HG03439 (cell line): ENCODE data around the gene LORICRIN.

Experiments used
- ATAC-seq: cut with Tn5 transposase; IDR thresholded peaks from one replicate; pipeline ENCODE4 v1.9.1; 2021; ENCODE audit warnings: mild to moderate bottlenecking, moderate library complexity; ENCODE audit not compliant: unreplicated experiment

Gene LORICRIN

GRCh38 chr1:153248176-153248879 lies 11.2 kb upstream of the LORICRIN start:
- ATAC-seq, result no peak

- no peak for ATAC-seq
Observed at GRCh38 chr1:153250166-153250565, 9.3 kb upstream of the LORICRIN start.

- no peak for ATAC-seq
Observed at GRCh38 chr1:153251087-153251486, 8.4 kb upstream of the LORICRIN start.

GRCh38 chr1:153251562-153251961 lies 7.9 kb upstream of the LORICRIN start:
- ATAC-seq, result no peak

- ATAC-seq, result no peak
Observed at GRCh38 chr1:153251988-153252387, 7.5 kb upstream of the LORICRIN start.

GRCh38 chr1:153253076-153253475 lies 6.4 kb upstream of the LORICRIN start:
- ATAC-seq, result no peak

GRCh38 chr1:153253693-153254092 lies 5.8 kb upstream of the LORICRIN start:
- no peak for ATAC-seq

GRCh38 chr1:153260585-153261280 lies 1.2 kb downstream of the LORICRIN start:
- no peak for ATAC-seq

GRCh38 chr1:153261281-153262069 lies 2.0 kb downstream of the LORICRIN start:
- ATAC-seq, result no peak

GRCh38 chr1:153262070-153262366 lies 2.5 kb downstream of the LORICRIN start:
- no peak for ATAC-seq

- ATAC-seq, result no peak
Observed at GRCh38 chr1:153262462-153263157, 3.1 kb downstream of the LORICRIN start.

- ATAC-seq, result no peak
Observed at GRCh38 chr1:153265457-153265856, 6.0 kb downstream of the LORICRIN start.

- no peak for ATAC-seq
Observed at GRCh38 chr1:153271711-153272110, 12.2 kb downstream of the LORICRIN start.

GRCh38 chr1:153272186-153272585 lies 12.7 kb downstream of the LORICRIN start:
- ATAC-seq, result no peak

GRCh38 chr1:153277852-153278251 lies 18.4 kb downstream of the LORICRIN start:
- ATAC-seq, result no peak

GRCh38 chr1:153288634-153289275 lies 29.3 kb downstream of the LORICRIN start:
- no peak for ATAC-seq

GRCh38 chr1:153291514-153291913 lies 32.0 kb downstream of the LORICRIN start:
- ATAC-seq, result no peak

GRCh38 chr1:153292185-153292584 lies 32.7 kb downstream of the LORICRIN start:
- ATAC-seq, result no peak

GRCh38 chr1:153292740-153293479 lies 33.4 kb downstream of the LORICRIN start:
- no peak for ATAC-seq

GRCh38 chr1:153293480-153293775 lies 33.9 kb downstream of the LORICRIN start:
- ATAC-seq, result no peak
